Activated CD8-positive, alpha-beta memory T cell treated with anti-CD3 and anti-CD28 coated beads, Interleukin-2, amount 50 U/mL, for 1 hour (primary cell): ENCODE measurements around the gene IPMK.

ENCODE experiments used
- DNase-seq: peaks from one replicate; pipeline ENCODE4 v3.0.0-alpha.2; 2020; ENCODE audit errors: extremely low read depth

Gene IPMK

DNA sequence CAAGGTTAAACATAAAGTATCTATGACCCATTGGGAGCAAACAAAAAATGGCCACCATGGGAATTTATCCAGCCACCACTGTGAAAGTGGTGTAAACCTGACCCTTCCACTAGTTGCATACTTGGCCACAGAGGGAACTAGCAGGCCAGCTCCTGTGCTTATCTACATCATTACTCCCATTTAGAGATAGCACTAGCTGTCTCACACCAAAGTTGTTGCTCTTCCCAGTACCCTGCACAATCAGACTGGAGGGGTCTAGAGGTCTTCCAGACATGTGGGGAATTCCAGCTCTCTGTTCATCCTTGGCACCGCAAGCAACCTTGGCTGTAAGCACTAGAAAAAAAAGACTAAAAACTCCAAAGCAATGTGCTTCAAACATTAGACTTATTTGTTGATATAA is 113.9 kb downstream of the IPMK start:
- no peak for DNase-seq

- DNase-seq: no peak
Observed at GRCh38 chr10:58152673-58153263, 114.9 kb downstream of the IPMK start.

- DNase-seq: no peak
Observed at GRCh38 chr10:58150290-58150689, 117.4 kb downstream of the IPMK start.

DNA sequence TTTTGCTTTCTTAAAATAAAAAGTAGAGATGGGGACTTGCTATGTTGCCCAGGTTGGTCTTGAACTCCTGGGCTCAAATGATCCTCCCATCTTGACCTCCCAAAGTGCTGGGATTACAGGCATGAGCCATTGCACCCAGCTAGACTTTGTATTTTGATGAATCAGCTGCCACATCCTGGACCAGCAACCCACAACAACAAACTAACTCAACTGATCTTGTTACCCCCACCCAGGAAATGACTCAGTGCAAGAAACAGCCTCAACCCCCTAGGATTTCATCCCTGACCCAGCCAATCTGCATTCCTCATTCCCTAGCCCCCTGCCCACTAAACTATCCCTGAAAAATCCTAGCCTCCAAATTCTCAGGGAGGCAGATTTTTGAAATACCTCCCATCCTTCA is 123.8 kb downstream of the IPMK start:
- DNase-seq: no peak
